Mucosa of rectum (tissue), 2 donors: Measurements from ENCODE around the gene RYR3.

Source experiments
- H3K27ac ChIP-seq, 2 donors: one replicate each; pipeline ENCODE4 v1.7.0; 2013; ENCODE audit warnings: inconsistent platforms in 2 of 2, low read depth in 2 of 2, low read length in 2 of 2
- H3K27me3 ChIP-seq, 2 donors: one replicate each; pipeline ENCODE4 v1.7.0; 2013; ENCODE audit warnings: low read length in 2 of 2; ENCODE audit not compliant: control insufficient read depth in 2 of 2, insufficient read depth in 2 of 2
- H3K36me3 ChIP-seq, 2 donors: one replicate each; pipeline ENCODE4 v1.7.0; 2013; ENCODE audit warnings: low read length in 2 of 2; ENCODE audit not compliant: control insufficient read depth in 2 of 2, insufficient read depth in 2 of 2
- H3K4me1 ChIP-seq, 2 donors: one replicate each; pipeline ENCODE4 v1.7.0; 2013; ENCODE audit warnings: low read length in 2 of 2, mild to moderate bottlenecking in 1 of 2; ENCODE audit not compliant: control insufficient read depth in 2 of 2, insufficient read depth in 2 of 2
- H3K4me3 ChIP-seq, 2 donors: one replicate each; pipeline ENCODE4 v1.7.0; 2013; ENCODE audit warnings: low read length in 2 of 2
- H3K9ac ChIP-seq, 2 donors: one replicate each; pipeline ENCODE4 v1.7.0; 2013; ENCODE audit warnings: low read length in 2 of 2, low read depth in 1 of 2, mild to moderate bottlenecking in 1 of 2
- H3K9me3 ChIP-seq, 2 donors: one replicate each; pipeline ENCODE4 v1.7.0; 2013; ENCODE audit warnings: low read length in 2 of 2; ENCODE audit not compliant: control insufficient read depth in 2 of 2
- donor health status: healthy.
- donor health status: Normal muscosa, but diverticular disease.

RYR3 gene

DNA sequence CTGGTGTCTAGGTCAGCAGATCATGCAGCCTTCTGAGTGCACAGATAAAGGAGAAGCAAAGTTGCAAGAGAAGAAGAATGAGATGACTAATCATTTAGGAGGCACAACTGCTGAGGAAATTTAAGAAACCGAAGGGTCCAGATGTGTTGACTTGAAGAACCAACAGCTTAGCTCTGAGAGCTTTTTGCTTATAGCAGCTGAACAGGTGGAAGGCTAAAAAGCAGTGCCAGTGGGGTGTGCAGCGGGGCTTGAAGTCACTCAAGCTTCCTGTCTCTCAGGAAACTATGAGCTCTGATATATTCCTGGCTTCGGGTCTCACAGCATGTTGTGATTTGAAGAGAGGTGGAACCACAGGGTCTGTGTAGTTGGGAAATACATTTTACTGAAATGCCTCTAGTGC lies 305.7 kb downstream of the RYR3 start:
- H3K4me1 ChIP-seq = no peaks in the 10 kb centered on the region
- no peak overlapping the region for H3K4me3 ChIP-seq
- H3K9ac ChIP-seq = no peak overlapping the region
- no peaks in the 10 kb centered on the region for H3K27me3 ChIP-seq
- H3K36me3 ChIP-seq = no peaks in the 10 kb centered on the region
- no peak overlapping the region for H3K27ac ChIP-seq
- no peaks in the 10 kb centered on the region for H3K9me3 ChIP-seq

GRCh38 chr15:33618350-33618749 lies 307.6 kb downstream of the RYR3 start:
- H3K27ac ChIP-seq = no peak overlapping the region
- no peak overlapping the region for H3K4me3 ChIP-seq
- no peaks in the 10 kb centered on the region for H3K4me1 ChIP-seq
- H3K36me3 ChIP-seq = no peaks in the 10 kb centered on the region
- no peaks in the 10 kb centered on the region for H3K9me3 ChIP-seq
- H3K27me3 ChIP-seq = no peaks in the 10 kb centered on the region
- H3K9ac ChIP-seq = no peak overlapping the region

GRCh38 chr15:33621141-33621540 lies 310.4 kb downstream of the RYR3 start:
- no peak overlapping the region for H3K4me3 ChIP-seq
- no peak overlapping the region for H3K9ac ChIP-seq
- H3K36me3 ChIP-seq = no peaks in the 10 kb centered on the region
- H3K4me1 ChIP-seq = no peaks in the 10 kb centered on the region
- no peaks in the 10 kb centered on the region for H3K9me3 ChIP-seq
- no peaks in the 10 kb centered on the region for H3K27me3 ChIP-seq
- no peak overlapping the region for H3K27ac ChIP-seq

DNA sequence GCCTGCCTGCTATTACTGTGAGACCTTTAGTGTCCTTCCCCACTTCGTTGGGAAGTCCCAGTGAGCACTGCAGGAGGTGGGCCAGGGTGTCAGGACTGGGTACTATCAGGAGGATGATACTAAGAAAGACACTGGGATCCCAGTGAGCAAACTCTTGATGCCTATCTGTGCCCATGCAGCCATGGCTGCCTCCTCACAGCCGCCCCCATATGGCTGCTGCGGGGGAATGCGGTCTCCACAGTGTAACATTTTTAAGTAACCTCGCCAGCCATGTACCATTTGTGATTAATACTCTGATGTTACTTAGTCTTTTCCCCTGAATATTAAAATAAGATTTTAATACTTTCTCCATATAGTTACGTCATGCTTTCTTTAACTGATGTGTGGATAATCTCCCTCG lies 312.2 kb downstream of the RYR3 start:
- no peaks in the 10 kb centered on the region for H3K27me3 ChIP-seq

GRCh38 chr15:33624439-33624838 lies 313.7 kb downstream of the RYR3 start:
- no peaks in the 10 kb centered on the region for H3K4me1 ChIP-seq
- no peaks in the 10 kb centered on the region for H3K9me3 ChIP-seq
- no peak overlapping the region for H3K4me3 ChIP-seq
- H3K36me3 ChIP-seq = no peaks in the 10 kb centered on the region
- no peaks in the 10 kb centered on the region for H3K27me3 ChIP-seq
- no peak overlapping the region for H3K27ac ChIP-seq
- H3K9ac ChIP-seq = no peak overlapping the region

More for the DNA sequence above, 312.2 kb downstream of the RYR3 start:
- Histone ChIP-seq H3K4me1 (no peaks in the 10 kb centered on the region), H3K4me3 (no peak overlapping the region), H3K9me3 (no peaks in the 10 kb centered on the region), H3K9ac (no peak overlapping the region), H3K36me3 (no peaks in the 10 kb centered on the region), H3K27ac (no peak overlapping the region)

- Histone ChIP-seq H3K27ac (no peak overlapping the region), H3K36me3 (no peaks in the 10 kb centered on the region), H3K4me3 (no peak overlapping the region), H3K27me3 (no peaks in the 10 kb centered on the region), H3K9me3 (no peaks in the 10 kb centered on the region), H3K9ac (no peak overlapping the region), H3K4me1 (no peaks in the 10 kb centered on the region)
Observed at GRCh38 chr15:33629647-33630046, 318.9 kb downstream of the RYR3 start.

- no peaks in the 10 kb centered on the region for H3K4me1 ChIP-seq
- no peaks in the 10 kb centered on the region for H3K36me3 ChIP-seq
- no peak overlapping the region for H3K4me3 ChIP-seq
- H3K27me3 ChIP-seq = no peaks in the 10 kb centered on the region
- no peak overlapping the region for H3K27ac ChIP-seq
- H3K9me3 ChIP-seq = no peaks in the 10 kb centered on the region
- H3K9ac ChIP-seq = no peak overlapping the region
Observed at GRCh38 chr15:33636234-33636633, 325.5 kb downstream of the RYR3 start.

GRCh38 chr15:33636958-33637357 lies 326.2 kb downstream of the RYR3 start:
- Histone ChIP-seq H3K9ac (no peak overlapping the region), H3K27ac (no peak overlapping the region), H3K4me3 (no peak overlapping the region), H3K36me3 (no peaks in the 10 kb centered on the region), H3K27me3 (peaks cover 0 to 1% of the 10 kb centered on the region in 2 donors), H3K4me1 (no peaks in the 10 kb centered on the region), H3K9me3 (no peaks in the 10 kb centered on the region)

GRCh38 chr15:33638453-33638852 lies 327.7 kb downstream of the RYR3 start:
- H3K4me1 ChIP-seq = no peaks in the 10 kb centered on the region
- no peak overlapping the region for H3K4me3 ChIP-seq
- no peaks in the 10 kb centered on the region for H3K9me3 ChIP-seq
- H3K9ac ChIP-seq = no peak overlapping the region
- H3K27me3 ChIP-seq = peaks cover 0 to 2% of the 10 kb centered on the region in 2 donors
- H3K36me3 ChIP-seq = no peaks in the 10 kb centered on the region
- H3K27ac ChIP-seq = no peak overlapping the region

DNA sequence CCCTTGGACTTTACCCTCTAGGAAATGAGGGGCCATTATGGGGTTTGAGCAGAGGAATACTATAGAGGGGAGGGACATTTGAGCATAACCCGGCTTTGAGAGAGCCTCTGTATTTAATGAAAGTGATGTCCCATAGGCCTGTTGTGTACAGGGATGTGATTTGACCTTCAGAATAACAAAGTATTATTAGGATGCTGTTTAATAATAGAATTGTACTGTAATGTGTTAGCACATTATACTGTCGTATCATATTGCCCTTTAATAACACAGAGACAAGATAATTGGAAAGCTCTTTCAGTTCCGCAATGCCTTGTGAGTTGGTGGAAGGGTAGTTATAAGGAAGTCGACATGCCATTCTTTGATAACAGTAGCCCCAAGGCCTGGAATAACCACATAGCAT lies 328.3 kb downstream of the RYR3 start:
- Histone ChIP-seq H3K27me3 (peaks cover 0 to 2% of the 10 kb centered on the region in 2 donors), H3K9ac (no peak overlapping the region), H3K4me3 (no peak overlapping the region), H3K36me3 (no peaks in the 10 kb centered on the region), H3K9me3 (no peaks in the 10 kb centered on the region), H3K27ac (no peak overlapping the region), H3K4me1 (no peaks in the 10 kb centered on the region)

DNA sequence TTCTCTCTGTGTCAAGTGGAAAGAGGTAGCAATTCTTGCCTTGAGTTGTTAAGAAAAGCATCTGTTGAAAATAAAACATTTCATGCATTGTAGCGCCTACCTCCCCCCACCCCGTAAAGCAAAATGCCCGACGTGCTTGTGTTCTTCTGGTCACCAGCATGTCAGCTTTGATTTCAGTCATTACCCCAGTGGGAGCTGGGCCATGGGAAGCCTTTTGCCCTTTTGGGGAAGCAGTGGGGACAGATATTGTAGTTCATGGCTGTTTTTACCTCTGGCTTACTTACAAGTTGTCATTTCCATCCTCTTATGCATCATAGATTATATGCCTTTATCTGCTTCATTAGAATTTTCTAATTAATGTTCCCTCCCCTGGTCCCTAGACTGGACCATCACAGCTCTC lies 328.7 kb downstream of the RYR3 start:
- H3K27ac ChIP-seq = no peak overlapping the region
- H3K9ac ChIP-seq = no peak overlapping the region
- no peaks in the 10 kb centered on the region for H3K36me3 ChIP-seq
- no peak overlapping the region for H3K4me3 ChIP-seq
- H3K27me3 ChIP-seq = peaks cover 0 to 2% of the 10 kb centered on the region in 2 donors
- H3K4me1 ChIP-seq = no peaks in the 10 kb centered on the region
- no peaks in the 10 kb centered on the region for H3K9me3 ChIP-seq
